Epithelial cell of proximal tubule (primary cell): Measurements from ENCODE around the gene BMAL2. TPM values are rescaled to one million over a fixed set of nuclear protein-coding genes. Genes with fewer than 3 reads are reported as not detected.

Experiments
- DNase-seq: peaks from one replicate; pipeline ENCODE4 v3.0.0-alpha.2; 2011; ENCODE audit warnings: low read depth
- H3K4me3 ChIP-seq: 2 replicates; pipeline ENCODE4 v1.5.1; 2011; ENCODE audit warnings: low read depth, mild to moderate bottlenecking, low read length
- total RNA-seq: library from RNA; depleted of rRNA; stranded (reverse); fragments of >200 nt; gene quantifications from 2 replicates; pipeline ENCODE4 v1.2.3, GENCODE V29; 2015
- TF ChIP-seq, protein P1 (sequence below): conservative IDR thresholded peaks from 2 replicates; pipeline ENCODE4 v1.5.1; 2012; ENCODE audit warnings: low read depth, mild to moderate bottlenecking, low read length

Gene BMAL2
- total RNA-seq = 27.4 and 39.9 TPM in 2 replicates

DNA sequence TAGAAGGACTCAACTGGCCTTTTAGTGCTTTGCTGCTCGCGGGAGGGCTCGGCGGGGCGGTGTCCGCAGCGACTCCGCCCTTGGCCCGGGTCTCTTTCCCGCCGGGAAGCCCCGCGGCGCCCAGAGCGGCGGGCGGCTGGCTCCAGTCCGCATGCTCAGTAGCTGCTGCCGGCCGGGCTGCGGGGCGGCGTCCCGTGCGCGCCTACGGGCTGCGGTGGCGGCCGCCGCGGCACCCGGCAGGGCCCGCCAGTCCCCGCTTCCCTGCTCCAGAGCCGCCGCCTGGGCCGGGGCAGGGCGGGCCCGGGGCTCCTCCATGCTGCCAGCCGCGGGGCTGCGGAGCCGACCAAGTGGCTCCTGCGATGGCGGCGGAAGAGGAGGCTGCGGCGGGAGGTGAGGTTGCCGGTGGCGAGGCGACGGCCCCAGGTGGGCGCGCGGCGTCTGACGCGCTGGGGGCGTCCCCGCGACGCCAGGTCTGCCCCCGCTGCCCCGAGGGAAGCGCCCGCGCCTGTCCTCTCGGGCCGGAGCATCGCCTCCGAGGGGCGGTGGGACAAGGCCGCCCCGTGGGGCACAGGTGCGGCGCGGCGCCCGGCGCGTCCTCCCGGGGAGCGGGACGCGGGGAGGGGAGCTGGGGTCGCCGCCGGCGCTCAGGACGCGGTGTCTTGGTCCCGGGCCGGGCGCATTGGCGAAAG lies at the start of gene BMAL2:
TSS of gene BMAL2 (plus strand) at position 123 of the 689 bp plus-strand sequence. CDS start at position 360, 237 bp downstream.
- H3K4me3 ChIP-seq = peak within 1 kb of the TSS; percentile 73
- TF ChIP-seq, protein P1, sequence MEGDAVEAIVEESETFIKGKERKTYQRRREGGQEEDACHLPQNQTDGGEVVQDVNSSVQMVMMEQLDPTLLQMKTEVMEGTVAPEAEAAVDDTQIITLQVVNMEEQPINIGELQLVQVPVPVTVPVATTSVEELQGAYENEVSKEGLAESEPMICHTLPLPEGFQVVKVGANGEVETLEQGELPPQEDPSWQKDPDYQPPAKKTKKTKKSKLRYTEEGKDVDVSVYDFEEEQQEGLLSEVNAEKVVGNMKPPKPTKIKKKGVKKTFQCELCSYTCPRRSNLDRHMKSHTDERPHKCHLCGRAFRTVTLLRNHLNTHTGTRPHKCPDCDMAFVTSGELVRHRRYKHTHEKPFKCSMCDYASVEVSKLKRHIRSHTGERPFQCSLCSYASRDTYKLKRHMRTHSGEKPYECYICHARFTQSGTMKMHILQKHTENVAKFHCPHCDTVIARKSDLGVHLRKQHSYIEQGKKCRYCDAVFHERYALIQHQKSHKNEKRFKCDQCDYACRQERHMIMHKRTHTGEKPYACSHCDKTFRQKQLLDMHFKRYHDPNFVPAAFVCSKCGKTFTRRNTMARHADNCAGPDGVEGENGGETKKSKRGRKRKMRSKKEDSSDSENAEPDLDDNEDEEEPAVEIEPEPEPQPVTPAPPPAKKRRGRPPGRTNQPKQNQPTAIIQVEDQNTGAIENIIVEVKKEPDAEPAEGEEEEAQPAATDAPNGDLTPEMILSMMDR = no peak
- DNase-seq = no peak

GRCh38 chr12:27284021-27284420 lies 48.6 kb upstream of the BMAL2 start:
- DNase-seq = no peak
- TF ChIP-seq, protein P1 = no peak
- H3K4me3 ChIP-seq = no peak overlapping the region

- TF ChIP-seq, protein P1 = no peak
- DNase-seq = no peak
- H3K4me3 ChIP-seq = no peak overlapping the region
Measured at GRCh38 chr12:27284751-27285150, 47.9 kb upstream of the BMAL2 start.

DNA sequence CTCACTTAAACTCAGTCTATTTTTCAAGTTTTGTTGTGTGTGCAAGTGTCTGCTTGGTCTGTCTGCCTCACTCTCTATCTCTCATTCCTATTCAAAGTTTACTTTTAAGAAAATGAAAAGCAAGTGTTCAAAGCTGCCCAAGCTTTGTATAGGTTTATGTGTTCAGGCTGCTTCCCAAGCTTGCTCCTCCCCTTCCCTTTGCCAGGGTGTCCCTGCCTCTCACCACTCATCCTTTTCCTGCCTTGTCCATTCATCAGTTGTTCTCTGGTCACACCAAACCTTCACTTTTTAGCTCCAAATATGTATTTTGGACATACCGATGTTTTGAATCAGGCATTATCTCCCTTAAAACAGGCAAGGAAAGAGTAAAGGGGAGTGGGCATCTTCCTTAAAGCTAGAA lies 47.2 kb upstream of the BMAL2 start:
- no peak overlapping the region for H3K4me3 ChIP-seq
- no peak for DNase-seq
- TF ChIP-seq, protein P1 = no peak

GRCh38 chr12:27289414-27289813 lies 43.2 kb upstream of the BMAL2 start:
- DNase-seq = no peak
- no peak overlapping the region for H3K4me3 ChIP-seq
- TF ChIP-seq, protein P1 = no peak

DNA sequence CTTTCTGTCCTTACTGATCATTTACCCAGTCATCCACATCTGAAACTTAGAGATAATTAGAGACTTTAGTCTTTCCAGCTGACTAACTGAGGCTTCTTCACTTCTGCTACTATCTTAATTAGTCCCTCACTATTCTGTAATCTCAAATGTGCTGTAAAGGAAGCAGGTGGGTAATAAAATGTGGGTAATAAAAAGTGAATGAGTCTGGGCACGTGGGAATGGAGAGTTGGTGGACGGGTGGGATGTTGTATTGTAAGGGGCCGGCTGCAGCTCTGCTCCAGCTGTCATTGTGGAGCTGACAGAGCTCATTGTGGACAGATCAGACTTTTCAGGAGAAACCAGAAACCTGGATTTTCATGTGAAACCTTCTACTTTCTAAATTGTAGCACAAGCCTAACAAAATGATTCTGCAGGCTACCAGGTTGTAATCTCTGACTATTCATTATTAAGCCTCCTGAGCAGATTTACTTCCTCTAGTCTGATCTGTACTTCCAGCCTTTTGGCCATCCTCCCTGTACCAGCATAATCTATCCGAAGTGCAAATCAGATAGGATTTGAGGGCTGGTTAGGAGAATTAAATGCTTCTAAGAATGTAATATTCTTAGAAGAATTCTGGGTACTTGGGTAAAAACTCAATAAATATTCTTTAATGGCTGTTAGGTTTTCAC lies 42.0 kb upstream of the BMAL2 start:
- TF ChIP-seq, protein P1 = no peak
- DNase-seq = no peak
- no peak overlapping the region for H3K4me3 ChIP-seq

- no peak for DNase-seq
- no peak overlapping the region for H3K4me3 ChIP-seq
- TF ChIP-seq, protein P1 = no peak
Measured at GRCh38 chr12:27291862-27292261, 40.8 kb upstream of the BMAL2 start.
